OCI-LY1 (cell line): ENCODE measurements around the gene TLE3.

Experiments
- EZH2 ChIP-seq: fragments of 200-600 bp; sonication (generic), shearing (Covaris generic); IDR thresholded peaks from 2 replicates; pipeline ENCODE4 v1.8.0; 2017; ENCODE audit warnings: borderline replicate concordance, mixed run types, mild to moderate bottlenecking, antibody characterized with exemption, low read length, moderate library complexity, mixed read lengths
- TF ChIP-seq, protein P1 (sequence below): fragments of 200-600 bp; sonication (generic), shearing (Covaris generic); IDR thresholded peaks from 2 replicates; pipeline ENCODE4 v1.5.1; 2017; ENCODE audit warnings: mild to moderate bottlenecking, antibody characterized with exemption, low read length, moderate library complexity, mixed read lengths

DNA sequence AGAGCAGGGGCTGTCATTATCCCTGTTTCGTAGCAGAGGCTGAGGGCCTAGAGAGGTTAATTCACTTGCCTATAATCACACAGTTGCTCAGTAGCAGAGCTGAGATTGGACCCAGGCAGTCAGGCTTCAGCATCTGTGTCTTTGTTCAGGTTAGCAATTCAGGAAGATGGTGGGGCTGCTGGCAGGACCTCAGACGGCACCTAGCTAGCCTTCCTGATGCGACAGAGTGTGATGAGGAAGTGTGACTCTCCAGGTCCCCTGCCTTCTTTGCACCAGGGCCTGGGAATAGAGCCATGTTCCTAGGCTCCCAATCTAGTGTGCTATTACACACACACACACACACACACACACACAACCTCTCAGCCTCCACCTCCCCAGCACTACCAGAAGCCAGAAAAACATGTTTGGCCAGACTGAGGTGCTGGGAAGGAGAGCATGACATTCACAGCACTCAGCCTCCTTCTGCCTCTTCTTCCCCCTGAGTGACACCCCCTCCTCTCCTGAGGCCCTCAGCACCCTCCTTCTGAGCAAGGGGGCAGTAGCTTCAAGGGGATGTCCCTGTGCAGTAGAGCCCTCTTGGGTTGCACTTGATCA lies 88.9 kb downstream of the TLE3 start:
- TF ChIP-seq, protein P1, sequence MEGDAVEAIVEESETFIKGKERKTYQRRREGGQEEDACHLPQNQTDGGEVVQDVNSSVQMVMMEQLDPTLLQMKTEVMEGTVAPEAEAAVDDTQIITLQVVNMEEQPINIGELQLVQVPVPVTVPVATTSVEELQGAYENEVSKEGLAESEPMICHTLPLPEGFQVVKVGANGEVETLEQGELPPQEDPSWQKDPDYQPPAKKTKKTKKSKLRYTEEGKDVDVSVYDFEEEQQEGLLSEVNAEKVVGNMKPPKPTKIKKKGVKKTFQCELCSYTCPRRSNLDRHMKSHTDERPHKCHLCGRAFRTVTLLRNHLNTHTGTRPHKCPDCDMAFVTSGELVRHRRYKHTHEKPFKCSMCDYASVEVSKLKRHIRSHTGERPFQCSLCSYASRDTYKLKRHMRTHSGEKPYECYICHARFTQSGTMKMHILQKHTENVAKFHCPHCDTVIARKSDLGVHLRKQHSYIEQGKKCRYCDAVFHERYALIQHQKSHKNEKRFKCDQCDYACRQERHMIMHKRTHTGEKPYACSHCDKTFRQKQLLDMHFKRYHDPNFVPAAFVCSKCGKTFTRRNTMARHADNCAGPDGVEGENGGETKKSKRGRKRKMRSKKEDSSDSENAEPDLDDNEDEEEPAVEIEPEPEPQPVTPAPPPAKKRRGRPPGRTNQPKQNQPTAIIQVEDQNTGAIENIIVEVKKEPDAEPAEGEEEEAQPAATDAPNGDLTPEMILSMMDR = no peak
- TF ChIP-seq EZH2 = no peak
